ENCODE measurements around the gene GHR.
A peak's percentile ranks its signal among the peaks of the same experiment; 100 is the strongest.
"Not testable (repeated sequence)": the region's sequence is repeated elsewhere in the genome, so short reads cannot be mapped to it uniquely, and the experiment has no call there.

Gene GHR

DNA sequence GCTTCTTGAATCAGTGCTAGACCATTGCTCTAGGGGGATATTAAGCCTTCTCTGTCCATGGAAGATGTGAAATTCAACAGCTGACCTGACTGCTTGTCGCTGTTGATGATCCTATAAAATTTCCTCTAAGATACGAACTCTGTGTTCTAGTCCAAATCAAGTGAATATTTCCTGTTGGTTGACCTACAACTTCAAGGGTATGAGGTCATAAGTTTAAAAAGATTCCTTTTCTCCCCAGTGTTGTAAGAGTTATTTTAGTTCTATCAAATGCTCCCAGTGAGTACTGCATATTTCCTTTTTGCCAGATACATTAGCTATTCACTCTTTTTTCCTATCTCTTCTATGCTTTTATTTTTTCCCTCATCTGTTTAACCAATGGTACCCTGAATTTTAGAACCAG is 230.5 kb downstream of the GHR start:
- H3K4me3 ChIP-seq (ENCODE audit: low read depth, low read length), result no peak overlapping the region
- no peak for TF ChIP-seq CTCF (conservative IDR thresholded peaks at IDR 0.05; ENCODE audit: low read depth, low read length)
- DNase-seq (ENCODE audit: low read depth), result no peak

GRCh38 chr5:42654645-42655044 is 231.4 kb downstream of the GHR start:
- no peak for DNase-seq (ENCODE audit: low read depth)
- TF ChIP-seq CTCF (conservative IDR thresholded peaks at IDR 0.05; ENCODE audit: low read depth, low read length), result no peak
- no peak overlapping the region for H3K4me3 ChIP-seq (ENCODE audit: low read depth, low read length)

DNA sequence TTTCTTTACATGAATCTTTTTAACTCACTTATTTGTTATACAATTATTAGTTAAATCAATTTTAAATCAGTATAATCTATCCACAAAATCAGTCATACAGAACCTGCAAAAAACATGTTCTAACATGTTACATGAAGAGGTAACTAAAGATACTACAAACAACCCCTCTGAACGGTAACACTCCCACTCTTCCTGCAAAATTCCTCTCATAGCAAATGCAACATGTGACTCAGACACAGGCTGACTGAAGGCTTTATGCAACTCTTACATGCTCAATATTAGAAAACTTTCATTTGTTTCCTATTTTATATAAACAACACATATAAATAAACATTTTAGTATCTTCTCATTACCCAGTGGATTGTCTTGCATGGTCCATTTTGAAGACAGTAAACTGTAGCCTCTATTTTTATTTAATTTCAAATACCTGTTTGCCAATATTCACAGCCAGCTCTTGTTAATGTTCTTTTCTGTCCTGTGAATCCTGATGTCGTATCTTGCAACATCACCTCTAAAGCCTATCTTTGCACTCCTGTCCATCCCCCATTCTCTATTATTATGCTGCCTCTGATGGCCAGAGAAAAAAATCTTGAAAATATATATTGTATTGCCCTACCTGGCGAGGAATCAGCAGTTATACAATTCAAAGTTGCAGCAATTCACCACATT is 232.9 kb downstream of the GHR start:
- H3K4me3 ChIP-seq (ENCODE audit: low read depth, low read length), result peak overlapping the region; percentile 41
- no peak for TF ChIP-seq CTCF (conservative IDR thresholded peaks at IDR 0.05; ENCODE audit: low read depth, low read length)
- DNase-seq (ENCODE audit: low read depth), result peak; percentile 53

GRCh38 chr5:42656651-42657015 is 233.4 kb downstream of the GHR start:
- peak; percentile 46 for TF ChIP-seq CTCF (conservative IDR thresholded peaks at IDR 0.05; ENCODE audit: low read depth, low read length)
- peak overlapping the region; percentile 41 for H3K4me3 ChIP-seq (ENCODE audit: low read depth, low read length)
- DNase-seq (ENCODE audit: low read depth), result peak; percentile 33

GRCh38 chr5:42659869-42660268 is 236.6 kb downstream of the GHR start:
- DNase-seq (ENCODE audit: low read depth); H3K4me3 ChIP-seq (ENCODE audit: low read depth, low read length): not testable (repeated sequence)

GRCh38 chr5:42665857-42666256 is 242.6 kb downstream of the GHR start:
- no peak for DNase-seq (ENCODE audit: low read depth)
- H3K4me3 ChIP-seq (ENCODE audit: low read depth, low read length), result no peak overlapping the region
- no peak for TF ChIP-seq CTCF (conservative IDR thresholded peaks at IDR 0.05; ENCODE audit: low read depth, low read length)

- H3K4me3 ChIP-seq (ENCODE audit: low read depth, low read length), result no peak overlapping the region
- no peak for TF ChIP-seq CTCF (conservative IDR thresholded peaks at IDR 0.05; ENCODE audit: low read depth, low read length)
- no peak for DNase-seq (ENCODE audit: low read depth)
Observed at GRCh38 chr5:42666869-42667268, 243.6 kb downstream of the GHR start.

Data from choroid plexus epithelial cell (primary cell).